ENCODE measurements around the gene BAG1.

The BAG1 gene

DNA sequence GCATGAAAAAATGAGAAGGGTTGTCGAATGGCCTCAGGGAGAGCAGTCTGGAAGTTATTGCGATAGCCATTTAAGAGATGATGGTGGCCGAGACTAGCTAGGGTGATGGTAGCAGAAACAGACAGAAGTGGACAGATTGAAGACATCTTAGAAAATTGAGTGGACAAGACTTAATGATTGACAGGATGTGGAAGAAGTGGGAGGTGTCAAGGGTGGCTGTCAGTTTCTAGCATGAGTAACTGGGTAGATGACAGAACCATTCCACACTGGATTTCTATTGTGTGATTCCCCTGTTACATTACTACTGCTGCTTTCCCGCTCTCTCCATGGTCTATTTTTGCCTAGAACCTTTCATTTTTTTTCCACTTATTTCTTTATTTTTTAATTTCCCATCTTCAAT lies 13.0 kb upstream of the BAG1 start:
- DNase-seq (ENCODE audit: insufficient read length, low spot score) (no peak), FAIRE-seq (no peak)

DNA sequence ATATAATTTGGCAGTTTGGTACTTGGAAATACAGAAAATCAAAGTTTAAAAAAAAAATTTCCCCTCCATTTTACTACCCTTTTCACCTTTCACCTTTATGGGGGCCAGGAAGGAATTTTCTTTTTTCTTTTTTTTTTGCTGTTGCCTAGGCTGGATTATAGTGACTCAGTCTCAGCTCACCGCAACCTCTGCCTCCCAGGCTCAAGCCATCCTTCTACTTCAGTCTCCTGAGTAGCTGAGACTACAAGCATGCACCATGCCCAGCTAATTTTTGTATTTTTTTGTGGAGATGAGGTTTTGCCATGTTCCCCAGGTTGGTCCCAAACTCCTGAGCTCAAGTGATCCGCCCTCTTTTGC lies 9.4 kb upstream of the BAG1 start:
- FAIRE-seq: no peak
- DNase-seq (ENCODE audit: insufficient read length, low spot score): no peak

DNA sequence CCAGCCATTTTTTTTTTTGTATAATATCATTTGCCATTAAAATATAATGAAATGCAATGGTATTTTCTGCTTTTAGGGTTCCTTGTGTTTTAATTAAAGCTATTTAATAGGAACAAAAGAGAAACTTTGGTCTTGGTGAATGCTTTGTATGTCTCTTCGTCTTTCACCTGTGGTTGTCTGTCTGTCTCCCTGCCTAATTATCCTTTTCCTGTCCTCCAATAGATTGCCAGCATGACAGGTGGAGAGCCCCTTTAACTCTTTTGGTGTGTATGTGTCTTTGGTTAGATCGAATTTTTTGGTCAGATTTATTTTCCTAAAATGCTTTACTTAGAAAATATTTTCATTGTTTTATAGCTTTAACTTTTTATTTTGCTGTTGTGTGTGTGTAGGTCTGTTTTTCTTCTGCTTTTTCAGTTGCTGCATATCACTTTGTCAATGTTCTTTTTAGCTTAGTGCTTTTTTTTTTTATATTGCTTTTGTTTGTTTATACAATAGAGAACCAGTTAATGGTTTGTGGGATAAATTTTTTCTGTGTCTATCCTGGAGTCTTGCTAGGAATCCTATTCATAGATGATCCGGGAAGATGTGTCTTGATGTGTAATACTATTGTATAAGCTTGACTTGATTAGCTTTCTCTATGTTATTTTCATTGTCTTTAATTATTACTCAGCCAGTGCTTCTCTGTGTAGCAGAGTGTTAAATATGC lies 8.9 kb upstream of the BAG1 start:
- no peak for FAIRE-seq

DNA sequence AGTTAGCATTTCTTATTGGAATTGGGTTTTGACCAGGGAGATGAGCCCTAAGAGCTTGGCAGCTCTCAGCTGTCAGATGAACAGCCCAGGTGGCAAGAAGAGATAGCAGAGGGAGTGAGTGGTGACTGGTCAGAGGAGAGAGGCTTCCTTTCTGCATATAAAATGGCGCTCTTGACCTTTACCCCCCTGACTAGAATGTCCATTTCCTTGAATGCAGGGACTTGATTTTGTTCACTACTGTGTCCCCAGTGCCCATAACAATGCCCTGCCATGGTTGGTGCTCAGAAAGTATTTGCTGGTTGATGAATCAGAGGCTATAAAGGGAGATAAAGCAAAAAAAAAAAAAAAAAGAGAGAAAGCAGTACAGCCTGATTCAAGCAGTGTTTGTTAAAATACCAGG lies 7.6 kb upstream of the BAG1 start:
- FAIRE-seq (no peak), DNase-seq (ENCODE audit: insufficient read length, low spot score) (no peak)

More for the DNA sequence above, 8.9 kb upstream of the BAG1 start:
- no peak for DNase-seq (ENCODE audit: insufficient read length, low spot score)

DNA sequence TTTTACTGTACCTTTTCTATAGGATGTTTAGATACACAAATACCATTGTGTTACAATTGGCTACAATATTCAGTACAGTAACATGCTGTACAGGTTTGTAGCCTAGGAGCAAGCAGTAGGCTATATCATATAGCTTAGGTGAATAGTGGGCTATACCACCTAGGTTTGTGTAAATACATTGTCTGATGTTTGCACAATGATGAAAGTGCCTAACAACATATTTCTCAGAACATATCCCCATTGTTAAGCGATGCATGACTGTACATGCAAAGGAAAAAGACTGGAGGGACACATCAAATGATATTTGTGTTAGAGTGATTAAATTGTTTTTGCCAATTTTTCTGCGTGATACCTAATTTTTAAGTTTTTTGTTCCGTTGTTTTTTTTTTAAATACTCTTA lies 5.6 kb upstream of the BAG1 start:
- no peak for FAIRE-seq

DNA sequence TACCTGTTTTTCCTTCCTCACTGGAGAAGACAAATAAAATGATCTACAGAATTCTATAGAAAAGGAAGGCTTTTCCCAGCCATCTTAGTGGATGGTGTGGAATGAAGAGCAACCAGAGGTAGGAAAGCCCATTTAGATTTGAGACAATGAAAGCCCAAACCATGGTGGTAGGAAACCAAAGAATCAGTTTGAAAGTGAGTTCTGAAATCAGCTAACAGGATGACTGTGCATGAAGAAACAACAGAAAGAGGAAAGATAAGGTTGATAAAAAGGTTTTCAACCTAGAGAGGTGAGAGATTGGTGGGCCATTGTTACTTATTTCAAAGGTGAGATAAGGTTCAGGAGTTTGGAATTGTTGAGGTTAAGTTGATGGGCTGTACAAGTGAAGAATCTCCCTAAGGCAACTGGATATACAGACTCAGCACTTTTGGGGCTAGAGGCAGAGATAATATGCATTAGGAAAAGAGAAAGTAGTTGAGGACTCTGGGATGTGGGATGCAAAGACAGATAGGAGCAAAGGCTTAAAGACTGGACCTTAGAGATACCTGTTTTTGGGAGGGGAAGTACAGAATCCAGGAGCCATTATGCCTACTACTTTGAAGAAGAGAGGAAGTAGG lies 2.8 kb upstream of the BAG1 start:
- DNase-seq (ENCODE audit: insufficient read length, low spot score) (no peak), FAIRE-seq (no peak)

More for the DNA sequence above, 5.6 kb upstream of the BAG1 start:
- no peak for DNase-seq (ENCODE audit: insufficient read length, low spot score)

DNA sequence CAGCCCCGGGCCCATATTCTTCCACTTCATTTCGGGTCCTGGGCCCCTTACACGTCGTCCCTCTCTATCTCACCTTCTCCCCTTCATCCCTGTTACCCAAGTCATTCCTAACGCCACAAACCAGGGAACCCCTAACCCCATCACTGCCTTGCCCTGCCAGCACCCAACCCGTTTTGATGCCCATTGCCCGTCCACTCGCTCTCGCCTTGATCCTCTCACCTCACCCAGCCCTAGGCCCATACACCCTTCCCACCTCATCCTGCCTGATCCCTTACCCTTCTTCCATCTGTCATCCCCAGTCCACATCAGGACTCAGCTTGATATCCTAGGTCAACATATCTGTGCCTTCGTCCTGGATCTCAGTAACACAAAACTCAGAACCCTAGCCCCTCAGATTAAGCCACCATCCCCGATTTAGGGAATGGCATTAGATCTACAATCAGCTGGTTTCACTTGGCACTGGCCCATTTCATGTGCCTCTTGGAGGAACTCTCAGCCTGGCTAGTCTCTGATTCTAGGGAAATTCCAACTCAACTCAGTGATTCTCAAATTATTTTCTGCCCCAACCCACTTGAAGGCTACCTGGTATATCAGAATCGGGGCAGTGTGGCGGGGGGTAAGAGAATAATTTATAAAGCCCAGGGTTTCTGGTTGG lies 830 bp upstream of the BAG1 start:
- DNase-seq (ENCODE audit: insufficient read length, low spot score) (peak; percentile 2), FAIRE-seq (no peak)

DNA sequence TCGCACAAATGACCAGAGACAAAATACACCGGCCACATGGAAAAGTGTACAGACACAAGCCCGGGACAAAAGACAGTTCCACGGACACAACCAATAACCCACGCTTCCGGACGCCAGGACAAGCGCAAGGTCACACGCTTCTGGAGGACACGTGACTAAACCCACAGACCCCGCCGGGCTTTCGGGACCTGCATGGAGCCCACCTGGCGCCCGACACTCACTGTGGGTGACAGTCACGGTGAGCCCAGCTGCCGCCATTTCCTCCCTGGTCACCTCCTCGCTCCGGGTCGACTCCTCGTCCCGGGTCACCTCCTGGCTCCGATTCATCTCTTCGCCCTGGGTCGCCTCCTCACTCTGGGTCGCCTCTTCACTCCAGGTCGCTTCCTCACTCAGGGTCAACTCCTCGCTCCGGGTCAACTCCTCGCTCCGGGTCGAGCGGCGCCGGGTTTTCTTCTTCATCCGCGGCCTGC lies 470 bp downstream of the BAG1 start:
- FAIRE-seq (no peak), DNase-seq (ENCODE audit: insufficient read length, low spot score) (peak; percentile 10)

DNA sequence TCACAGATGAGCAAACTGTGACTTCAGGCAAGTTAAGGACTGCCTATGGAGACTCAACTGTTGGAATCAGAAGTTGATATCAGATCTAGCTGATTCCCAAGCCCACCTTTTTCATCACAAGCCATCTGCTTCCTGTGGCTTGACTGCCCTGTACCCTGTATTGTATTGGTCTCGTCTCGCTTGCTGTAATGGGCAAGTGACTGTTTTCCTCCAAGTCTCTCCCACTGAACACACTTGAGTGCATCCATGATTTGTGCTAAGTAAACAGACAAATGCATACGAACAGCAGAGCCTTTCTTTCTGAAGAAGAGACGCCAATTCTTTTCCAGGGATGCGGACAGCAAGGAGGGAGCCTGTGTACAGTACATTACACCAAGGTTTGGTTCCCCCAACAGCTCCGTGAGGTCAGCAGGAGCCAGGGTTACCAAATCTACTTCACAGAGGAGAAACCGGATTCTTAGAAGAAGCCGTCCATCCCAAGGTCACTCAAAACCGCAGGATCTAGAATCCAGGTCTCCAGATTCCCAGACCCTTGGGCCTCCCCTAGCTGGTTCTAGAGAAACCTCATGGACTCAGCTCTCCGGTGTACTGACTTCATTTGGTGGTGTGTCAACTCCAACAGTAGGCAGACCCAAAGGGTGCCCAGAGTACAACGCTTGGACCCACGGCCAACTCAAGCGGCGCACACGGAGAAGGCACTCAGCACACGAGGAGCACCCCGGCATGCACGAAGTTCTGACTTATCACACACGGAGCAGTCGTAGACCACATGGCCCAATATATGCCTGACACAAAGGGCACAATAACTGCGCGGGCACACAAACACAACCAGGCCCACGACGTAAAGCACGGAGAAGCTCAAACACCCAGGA lies 1.1 kb downstream of the BAG1 start:
- peak; percentile 8 for DNase-seq (ENCODE audit: insufficient read length, low spot score)
- FAIRE-seq: no peak

DNA sequence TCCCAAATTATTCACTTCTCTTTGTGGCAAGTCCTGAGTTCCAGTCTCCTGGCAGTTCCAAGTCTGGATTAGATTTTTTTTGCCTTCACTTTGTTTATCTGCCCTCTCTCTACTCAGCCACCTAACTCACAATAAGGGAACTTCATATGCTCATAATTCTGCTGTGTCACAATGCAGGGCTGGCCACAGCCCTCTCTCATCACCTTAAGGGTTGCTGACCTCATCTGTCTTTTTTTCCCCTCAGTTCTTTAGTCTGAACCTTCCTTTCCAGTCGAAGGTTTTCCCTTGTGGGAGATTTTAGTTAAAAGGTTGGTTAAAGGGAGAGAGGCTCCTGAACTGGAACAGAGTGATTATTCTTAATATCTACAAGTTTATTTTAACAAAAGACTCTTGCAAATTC lies 4.1 kb downstream of the BAG1 start:
- FAIRE-seq: no peak
- DNase-seq (ENCODE audit: insufficient read length, low spot score): no peak

DNA sequence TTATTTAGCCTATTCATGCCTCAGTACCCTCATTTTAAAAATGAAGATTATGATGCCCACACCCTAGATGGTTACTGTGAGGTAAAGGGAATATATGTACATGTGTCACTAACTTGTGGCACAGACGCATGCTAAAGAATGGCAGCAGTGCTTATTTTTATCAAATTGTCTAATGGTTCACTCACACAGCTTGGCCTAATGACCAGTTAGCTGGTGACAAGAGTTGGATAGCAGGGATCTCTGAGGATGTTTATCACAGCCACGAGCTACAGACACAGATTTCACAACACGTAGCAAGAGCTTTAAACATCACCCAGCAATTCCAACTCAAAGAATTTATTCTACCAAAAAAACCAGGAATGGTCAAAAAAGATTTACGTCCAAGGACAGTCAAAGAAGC lies 7.2 kb downstream of the BAG1 start:
- no peak for FAIRE-seq
- no peak for DNase-seq (ENCODE audit: insufficient read length, low spot score)

DNA sequence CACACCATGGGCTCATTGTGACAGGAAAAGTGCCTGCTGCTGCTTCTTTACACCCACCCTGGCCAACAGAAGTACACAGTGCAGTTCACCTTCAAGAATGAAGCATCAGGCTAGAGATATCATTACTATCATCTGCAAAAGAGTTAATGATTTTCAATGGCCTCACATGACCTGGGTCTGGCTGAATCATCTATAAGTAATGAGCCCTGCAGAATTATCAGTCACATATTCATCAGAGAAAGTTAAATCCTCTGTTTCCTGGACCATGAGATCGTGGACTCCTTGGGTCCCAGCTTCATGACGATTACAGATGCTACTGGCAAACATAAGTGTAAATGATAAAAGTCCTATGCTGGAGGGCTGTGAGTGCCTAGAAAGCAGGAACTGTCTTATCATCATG lies 8.3 kb downstream of the BAG1 start:
- no peak for FAIRE-seq
- DNase-seq (ENCODE audit: insufficient read length, low spot score): no peak

DNA sequence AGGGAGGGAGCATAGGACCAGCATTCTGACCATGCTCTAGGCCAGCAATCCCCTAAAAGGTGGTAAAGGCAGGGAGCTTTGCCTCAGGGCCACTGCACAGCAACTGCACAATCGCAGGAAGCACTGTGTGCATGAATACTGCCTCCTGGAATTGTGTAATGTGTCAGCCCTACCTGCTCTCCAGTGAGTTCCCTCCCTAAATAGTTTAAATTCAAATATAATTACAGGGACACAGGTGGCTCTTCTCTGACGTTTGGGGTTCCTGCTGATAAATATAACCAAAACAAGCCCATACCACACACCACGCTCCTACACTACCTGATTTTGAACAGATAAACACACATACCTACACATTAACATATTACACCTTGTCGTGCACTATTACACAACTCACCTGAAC lies 9.0 kb downstream of the BAG1 start:
- FAIRE-seq (no peak), DNase-seq (ENCODE audit: insufficient read length, low spot score) (no peak)

DNA sequence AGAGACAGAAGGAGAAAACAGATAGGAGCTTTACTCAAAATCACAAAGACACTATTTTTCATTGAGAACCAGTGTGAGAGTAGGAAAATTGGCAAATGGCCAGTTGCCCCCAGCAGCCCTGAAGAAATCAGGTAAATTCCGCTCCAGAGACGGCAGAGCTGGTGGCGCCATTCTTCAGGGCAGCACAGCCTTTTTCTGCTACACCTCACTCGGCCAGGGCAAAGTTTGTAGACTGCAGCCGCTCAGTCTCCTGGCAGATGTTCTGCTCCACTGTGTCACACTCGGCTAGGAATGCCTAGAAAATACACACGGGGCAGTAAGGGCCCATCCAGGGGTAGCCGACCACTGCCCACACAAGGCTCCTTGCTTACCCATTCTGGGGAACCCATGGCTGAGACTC lies 9.5 kb downstream of the BAG1 start:
- FAIRE-seq: no peak

DNA sequence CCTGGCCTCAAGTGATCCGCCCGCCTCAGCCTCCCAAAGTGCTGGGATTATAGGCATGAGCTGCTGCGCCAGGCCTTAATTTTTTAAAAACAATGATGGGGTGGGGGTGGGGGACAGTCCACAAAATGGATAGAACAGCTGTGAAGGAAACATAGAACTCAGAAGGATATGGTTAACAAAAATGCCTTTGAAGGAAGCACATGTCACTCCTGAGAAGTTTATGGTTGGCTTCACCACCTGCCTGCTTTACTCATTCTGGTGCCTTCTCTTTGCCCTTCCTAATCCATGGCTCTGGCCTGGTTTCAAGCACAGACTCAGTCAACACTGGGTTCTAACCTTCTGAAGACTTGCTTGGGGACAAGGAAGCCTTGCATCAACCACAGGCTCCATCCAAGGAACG lies 10.3 kb downstream of the BAG1 start:
- no peak for FAIRE-seq

More for the DNA sequence above, 9.5 kb downstream of the BAG1 start:
- DNase-seq (ENCODE audit: insufficient read length, low spot score): no peak

DNA sequence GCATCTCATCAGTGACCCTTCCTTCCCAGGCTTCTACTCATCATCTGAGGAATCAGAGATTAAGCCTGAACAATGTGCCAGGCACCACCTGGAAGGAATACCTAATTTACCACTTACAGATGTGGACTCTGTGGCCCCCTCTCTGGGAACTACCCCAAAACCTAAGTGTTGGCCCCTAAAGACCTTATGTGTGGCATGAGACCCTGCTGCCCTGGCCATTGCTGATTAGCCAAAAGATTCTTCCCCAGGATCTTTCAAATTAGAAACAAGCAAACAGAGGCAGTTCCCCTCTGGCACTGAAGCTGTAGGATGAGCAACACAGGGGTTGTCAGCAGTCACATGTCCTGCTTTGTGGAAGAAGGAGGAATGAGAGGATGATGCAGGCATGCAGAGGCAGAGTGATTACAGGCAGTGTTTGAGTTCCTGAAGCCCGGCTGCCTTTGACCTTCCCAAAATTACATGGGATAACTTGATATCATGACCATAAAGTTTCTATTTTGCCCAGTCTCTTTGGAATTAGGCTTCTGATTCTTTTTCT lies 14.0 kb downstream of the BAG1 start:
- DNase-seq (ENCODE audit: insufficient read length, low spot score): no peak

More for the DNA sequence above, 10.3 kb downstream of the BAG1 start:
- DNase-seq (ENCODE audit: insufficient read length, low spot score): no peak

DNA sequence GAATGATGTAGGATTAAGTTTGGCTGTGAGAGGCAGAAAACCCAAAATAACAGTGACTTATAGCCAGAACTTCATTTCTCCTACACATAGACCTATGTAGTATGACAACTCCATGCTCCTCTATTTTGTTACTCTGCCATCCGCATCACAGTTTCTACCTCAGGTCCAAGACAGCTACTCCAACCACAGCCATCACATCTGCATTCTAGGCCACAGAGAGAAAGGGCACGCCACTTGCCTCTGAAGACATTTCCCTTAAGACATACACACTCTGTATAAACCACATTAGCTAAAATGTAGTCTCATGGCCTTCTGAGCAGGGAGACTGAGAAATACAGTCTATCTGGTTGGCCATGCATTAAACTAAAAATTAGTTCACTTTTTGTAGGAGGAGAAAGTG lies 14.5 kb downstream of the BAG1 start:
- no peak for FAIRE-seq

More for the DNA sequence above, 14.0 kb downstream of the BAG1 start:
- no peak for FAIRE-seq

DNA sequence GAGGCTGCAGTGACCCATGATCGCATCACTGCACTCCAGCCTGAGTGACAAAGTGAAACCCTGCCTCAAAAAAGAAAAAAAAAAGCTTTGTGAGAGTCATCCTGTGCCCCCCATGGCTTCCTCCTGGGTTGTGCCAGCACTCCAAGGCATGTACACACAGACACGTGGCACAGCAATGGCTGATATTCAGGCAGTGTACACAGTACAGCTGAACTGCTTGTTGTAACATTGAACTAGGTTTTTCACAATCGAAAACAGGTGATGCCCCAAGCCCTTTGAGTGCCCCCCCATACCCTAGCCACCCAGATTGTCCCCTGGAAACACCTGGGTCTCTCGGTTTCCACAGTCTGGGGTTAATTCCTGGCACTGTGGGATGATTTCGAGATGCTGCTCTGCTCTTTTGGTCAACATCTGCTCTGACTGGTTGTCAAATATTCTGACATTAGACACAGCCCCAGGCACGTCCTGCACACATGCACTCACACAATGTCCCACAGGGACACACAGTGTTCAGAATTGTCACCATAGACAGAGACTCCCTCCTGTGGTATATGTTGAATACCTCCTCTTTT lies 15.3 kb downstream of the BAG1 start:
- FAIRE-seq: no peak
- DNase-seq (ENCODE audit: insufficient read length, low spot score): no peak

More for the DNA sequence above, 14.5 kb downstream of the BAG1 start:
- no peak for DNase-seq (ENCODE audit: insufficient read length, low spot score)

DNA sequence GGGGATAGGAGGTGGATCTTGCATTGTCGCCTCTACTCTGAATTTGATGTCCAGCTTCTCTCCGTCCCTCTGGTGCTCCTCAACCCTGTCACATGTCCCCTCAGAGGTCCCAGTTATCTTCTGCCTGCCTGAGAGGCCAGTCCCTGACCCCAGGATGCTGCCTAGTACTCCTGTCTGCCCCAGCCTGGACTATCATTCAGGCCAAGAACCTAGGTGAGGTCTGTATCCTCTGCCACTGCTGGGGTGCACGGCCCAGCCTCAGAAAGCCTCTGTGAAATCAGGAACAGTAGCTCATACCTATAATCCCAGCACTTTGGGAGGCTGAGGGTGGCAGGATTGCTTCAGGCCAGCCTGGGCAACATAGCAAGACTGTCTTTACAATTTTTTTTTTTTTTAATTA lies 15.9 kb downstream of the BAG1 start:
- DNase-seq (ENCODE audit: insufficient read length, low spot score): no peak
- no peak for FAIRE-seq

DNA sequence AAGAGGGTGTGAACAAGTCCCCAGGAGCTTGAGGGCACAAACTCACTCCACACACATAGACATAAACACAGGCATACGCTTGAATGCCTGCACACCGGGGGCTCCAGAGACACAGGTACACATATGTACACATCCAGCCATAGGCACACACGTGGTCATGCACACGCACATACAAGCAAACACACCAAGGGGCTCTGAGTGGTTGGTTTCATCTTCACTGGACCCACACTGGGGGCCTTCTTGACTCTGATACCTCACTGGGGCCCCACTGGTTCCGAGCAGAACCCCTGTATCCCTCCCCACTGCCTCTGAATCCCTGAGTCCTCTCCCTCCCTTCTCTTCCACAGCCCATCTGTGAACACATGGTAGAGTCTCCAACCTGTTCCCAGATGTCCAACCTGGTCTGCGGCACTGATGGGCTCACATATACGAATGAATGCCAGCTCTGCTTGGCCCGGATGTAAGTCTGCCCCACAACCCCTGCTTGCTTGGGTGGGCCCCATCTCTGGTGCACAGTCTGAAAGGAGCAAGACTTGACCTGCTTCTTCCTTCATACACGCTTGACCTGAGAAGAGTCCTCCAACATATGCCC lies 18.1 kb downstream of the BAG1 start:
- DNase-seq (ENCODE audit: insufficient read length, low spot score): no peak
- FAIRE-seq: no peak
